ENCODE data around the gene NCKAP5.

Gene NCKAP5

GRCh38 chr2:132971310-132972061, 596.8 kb downstream of the NCKAP5 start:
- DNase-seq = no peak

GRCh38 chr2:132969371-132969985, 598.8 kb downstream of the NCKAP5 start:
- no peak for DNase-seq

GRCh38 chr2:132965460-132965859, 602.8 kb downstream of the NCKAP5 start:
- no peak for DNase-seq

GRCh38 chr2:132963161-132963560, 605.1 kb downstream of the NCKAP5 start:
- DNase-seq = no peak

- no peak for DNase-seq
Observed at GRCh38 chr2:132958887-132959286, 609.4 kb downstream of the NCKAP5 start.

- no peak for DNase-seq
Observed at GRCh38 chr2:132955871-132956615, 612.2 kb downstream of the NCKAP5 start.

GRCh38 chr2:132953771-132954170, 614.5 kb downstream of the NCKAP5 start:
- DNase-seq = no peak

- DNase-seq = no peak
Observed at GRCh38 chr2:132951008-132951714, 617.1 kb downstream of the NCKAP5 start.

GRCh38 chr2:132949108-132949507, 619.2 kb downstream of the NCKAP5 start:
- DNase-seq = no peak

- DNase-seq = no peak
Observed at GRCh38 chr2:132948211-132948610, 620.1 kb downstream of the NCKAP5 start.

GRCh38 chr2:132943829-132944228, 624.4 kb downstream of the NCKAP5 start:
- DNase-seq = no peak

GRCh38 chr2:132941296-132942020, 626.8 kb downstream of the NCKAP5 start:
- DNase-seq = no peak

GRCh38 chr2:132937629-132938028, 630.6 kb downstream of the NCKAP5 start:
- no peak for DNase-seq

- no peak for DNase-seq
Observed at GRCh38 chr2:132936791-132937190, 631.5 kb downstream of the NCKAP5 start.

- no peak for DNase-seq
Observed at GRCh38 chr2:132936261-132936660, 632.0 kb downstream of the NCKAP5 start.

GRCh38 chr2:132929786-132930185, 638.5 kb downstream of the NCKAP5 start:
- no peak for DNase-seq

GRCh38 chr2:132923787-132924186, 644.5 kb downstream of the NCKAP5 start:
- no peak for DNase-seq

- no peak for DNase-seq
Observed at GRCh38 chr2:132915812-132916549, 652.3 kb downstream of the NCKAP5 start.

GRCh38 chr2:132911726-132912724, 656.2 kb downstream of the NCKAP5 start:
- DNase-seq = no peak

- no peak for DNase-seq
Observed at GRCh38 chr2:132910432-132910831, 657.8 kb downstream of the NCKAP5 start.

- no peak for DNase-seq
Observed at GRCh38 chr2:132909427-132909826, 658.8 kb downstream of the NCKAP5 start.

All from NCI-H69 (cell line).